Hypothalamus (tissue), 51 donors: ENCODE results near the gene IFI27.
"Not testable (repeated sequence)": the region's sequence is repeated elsewhere in the genome, so short reads cannot be mapped to it uniquely, and the experiment has no call there.

Experiments
- DNase-seq, 51 donors: peaks; one replicate each; lab custom pipeline; 2025; lab: John Stamatoyannopoulos, UW

IFI27 gene

DNA sequence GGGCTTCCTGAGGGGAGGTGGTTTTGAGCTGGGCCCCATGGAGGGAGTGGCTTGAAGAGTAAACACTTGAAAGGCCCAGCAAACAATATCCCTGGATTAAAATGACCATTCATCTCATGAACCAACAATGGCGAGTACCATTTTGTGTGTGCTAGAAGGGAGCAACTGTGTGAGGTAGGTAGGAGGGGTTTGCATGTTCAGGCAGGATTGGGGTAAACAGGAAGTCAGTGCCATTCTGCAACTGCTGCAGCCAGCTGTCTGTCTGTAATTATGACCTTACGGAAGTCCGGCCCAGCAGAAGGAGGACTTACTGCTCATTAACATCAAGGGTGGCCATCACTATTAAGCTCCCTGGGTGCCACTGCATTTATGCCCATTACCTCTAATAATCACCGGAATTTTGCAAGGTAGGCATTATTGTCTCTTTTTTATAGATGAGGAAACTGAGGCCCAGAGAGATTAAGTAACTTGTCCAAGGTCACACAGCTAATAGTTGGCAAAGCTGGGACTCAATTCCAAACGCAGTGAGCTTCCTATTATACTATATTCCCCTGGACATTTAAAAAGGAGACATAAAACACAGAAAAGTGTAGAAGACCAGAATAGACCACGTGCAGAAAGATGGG lies 35.5 kb downstream of the IFI27 start:
- no peak for DNase-seq

DNA sequence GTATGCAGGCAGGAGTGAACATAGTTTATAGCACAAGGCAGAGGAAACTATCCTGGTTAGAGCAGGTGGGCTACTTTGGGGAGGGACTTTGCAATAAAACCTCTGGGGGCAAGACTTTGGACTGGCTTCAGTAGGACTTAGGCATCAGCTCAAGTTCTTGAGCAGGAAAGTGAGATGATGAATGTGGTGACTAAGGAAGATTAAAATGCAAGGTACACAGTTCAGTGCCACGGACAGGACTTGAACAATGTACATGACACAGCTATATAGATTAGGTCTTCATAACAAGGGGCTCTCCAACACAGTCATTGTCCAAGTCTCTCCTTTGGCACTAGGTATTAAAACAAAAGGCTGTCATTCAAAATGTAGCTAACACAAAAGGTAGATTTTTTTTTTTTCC lies 42.1 kb downstream of the IFI27 start:
- no peak for DNase-seq

GRCh38 chr14:94153750-94154342 lies 43.3 kb downstream of the IFI27 start:
- DNase-seq = no peak

- not testable (repeated sequence) for DNase-seq
Measured at GRCh38 chr14:94156143-94156542, 45.6 kb downstream of the IFI27 start.

DNA sequence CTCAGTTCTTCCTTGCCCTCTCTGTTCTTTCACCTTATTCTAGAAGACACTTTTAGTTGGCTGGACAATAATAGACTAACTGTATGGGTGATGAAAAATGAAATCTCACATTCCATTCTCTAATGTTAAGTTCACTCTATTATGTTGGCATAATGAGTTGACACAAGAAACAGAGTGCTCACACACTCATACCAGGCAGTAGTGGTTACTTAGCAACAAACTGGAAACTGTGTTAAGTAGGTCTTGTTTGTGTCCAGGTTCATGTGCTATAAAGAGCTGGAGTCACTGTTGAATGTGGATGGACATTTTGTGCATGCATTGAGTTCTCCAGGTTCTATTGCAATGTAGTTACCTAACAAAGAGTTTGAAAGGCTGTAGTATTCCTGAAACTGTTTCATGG lies 46.7 kb downstream of the IFI27 start:
- DNase-seq = no peak

DNA sequence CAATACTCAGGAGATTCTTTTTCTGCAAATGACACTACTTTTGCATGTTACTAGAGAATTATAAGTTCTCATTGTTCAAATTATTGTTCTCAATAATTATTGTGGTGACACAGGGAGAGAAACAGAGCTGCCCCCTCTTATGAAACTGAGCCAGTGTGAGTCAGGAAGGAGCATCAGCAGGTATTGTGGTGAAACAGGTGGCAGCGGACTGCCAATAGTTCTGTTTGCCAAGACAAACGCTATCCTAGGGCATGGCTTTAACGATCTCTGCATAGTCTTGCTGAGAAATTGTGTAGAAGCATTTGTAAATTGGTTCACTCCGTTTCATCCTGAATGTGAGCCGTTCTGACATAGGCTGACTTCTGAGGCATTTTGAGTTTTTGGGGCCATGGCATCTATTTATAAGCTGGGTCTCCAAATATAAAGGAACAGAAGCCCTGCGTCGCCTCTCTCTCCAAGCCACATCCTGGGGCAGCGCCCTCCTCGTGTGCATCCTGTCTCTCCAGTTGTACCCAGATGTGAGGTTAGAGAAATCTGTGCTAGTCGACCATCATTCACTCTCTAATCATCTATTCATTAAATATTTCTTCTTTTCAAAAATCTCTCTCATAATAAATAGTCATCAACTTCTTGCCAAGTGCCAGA lies 47.8 kb downstream of the IFI27 start:
- DNase-seq = peak in 1 of 51 donors; percentile 25

GRCh38 chr14:94161058-94161457 lies 50.5 kb downstream of the IFI27 start:
- DNase-seq = no peak

DNA sequence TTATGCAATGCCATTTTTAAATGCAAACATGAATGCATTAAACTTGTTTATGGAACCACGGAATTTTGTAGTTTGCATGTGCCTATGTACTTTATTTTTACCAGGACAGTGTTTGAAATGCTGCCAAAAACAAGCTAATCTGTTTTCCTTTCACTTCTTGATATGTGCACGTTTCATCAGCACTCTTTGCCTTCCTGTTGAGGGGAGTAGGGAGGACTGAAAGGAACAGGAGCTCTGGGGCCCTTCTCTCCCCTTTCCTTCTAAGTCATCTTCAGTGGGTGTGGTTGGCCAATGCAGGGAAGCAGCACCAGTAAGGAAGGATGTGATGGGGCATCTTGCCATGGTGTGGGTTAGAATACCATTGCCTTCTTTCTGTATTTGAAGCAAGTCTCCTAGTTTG lies 51.4 kb downstream of the IFI27 start:
- DNase-seq = no peak

DNA sequence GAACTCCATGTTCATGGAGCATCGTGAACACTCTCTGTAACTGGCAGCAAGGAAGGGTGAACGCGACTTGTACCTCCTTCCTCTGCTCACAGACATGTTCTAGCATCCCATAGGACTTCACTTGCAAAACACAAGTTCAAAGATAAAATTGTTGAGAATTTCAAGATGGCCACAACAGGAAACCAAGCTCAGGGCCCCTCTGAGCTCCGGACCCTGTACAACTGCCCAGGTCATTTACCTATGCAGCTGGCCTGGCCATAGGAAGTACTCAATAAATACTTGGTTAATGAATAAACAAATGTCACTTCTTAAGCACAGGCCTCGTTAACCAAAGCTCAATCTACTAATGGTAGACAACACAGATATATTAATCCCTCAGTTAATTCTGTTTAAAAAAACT lies 51.9 kb downstream of the IFI27 start:
- no peak for DNase-seq

DNA sequence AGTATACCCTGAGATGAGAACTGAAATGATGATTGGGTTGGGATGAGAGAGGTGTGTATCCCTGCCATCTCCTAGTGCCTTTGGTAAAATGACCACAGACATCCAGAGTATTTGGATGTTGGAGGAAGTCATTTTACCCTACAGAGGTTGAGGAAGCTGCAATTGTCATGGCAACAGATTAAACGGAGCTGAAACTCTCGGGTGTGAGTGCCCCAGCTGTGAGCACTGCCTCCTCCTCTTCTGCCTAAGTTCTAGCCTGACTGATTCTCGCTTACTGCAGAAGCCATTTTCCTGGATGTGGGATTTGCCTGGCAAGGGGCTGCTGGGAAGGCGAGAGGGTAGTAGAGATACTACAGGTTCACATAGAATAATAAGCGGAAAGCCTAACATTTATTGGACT lies 53.3 kb downstream of the IFI27 start:
- DNase-seq = peak in 1 of 51 donors; percentile 27

GRCh38 chr14:94164685-94165431 lies 54.3 kb downstream of the IFI27 start:
- peak in 10 of 51 donors; percentile 8 to 82 (median 48) for DNase-seq

DNA sequence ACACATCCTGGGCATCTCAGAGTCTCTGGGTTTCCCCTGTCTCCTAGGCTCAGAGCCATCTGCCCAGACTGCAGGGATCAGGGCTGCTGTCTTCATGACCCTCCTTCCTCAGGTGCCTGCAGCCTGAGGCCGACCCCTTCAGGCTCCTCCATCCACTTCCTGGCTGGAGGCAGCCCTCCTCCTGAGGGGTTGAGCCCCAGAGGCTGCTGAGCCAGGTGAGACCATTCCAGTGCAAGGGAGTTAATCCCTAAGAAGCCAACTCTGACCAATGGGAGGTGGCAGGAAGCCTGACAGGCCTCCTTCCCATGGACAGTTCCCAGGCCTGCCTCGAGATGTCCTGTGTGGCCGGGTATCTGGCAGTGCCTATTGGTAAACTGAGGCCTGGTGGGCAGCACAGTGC lies 55.2 kb downstream of the IFI27 start:
- no peak for DNase-seq
